B cell (primary cell): ENCODE measurements around the gene NUB1.

Experiments
- CTCF ChIP-seq: fragments of 200-600 bp; IDR thresholded peaks from one replicate; pipeline ENCODE4 v1.8.0; 2022; ENCODE audit warnings: antibody characterized with exemption, mild to moderate bottlenecking
- EZH2 ChIP-seq: IDR thresholded peaks from 2 replicates; pipeline ENCODE4 v1.6.1; 2012; ENCODE audit warnings: borderline replicate concordance, low read depth, mild to moderate bottlenecking, moderate library complexity, low read length; ENCODE audit not compliant: insufficient read depth, poor library complexity, severe bottlenecking

GRCh38 chr7:151378011-151378410 lies 36.4 kb downstream of the NUB1 start:
- TF ChIP-seq CTCF = no peak
- TF ChIP-seq EZH2 = no peak
